Smooth muscle cell (in vitro differentiated cells): ENCODE data around the gene ZFX. TPM values are rescaled to one million over a fixed set of nuclear protein-coding genes. Genes with fewer than 3 reads are reported as not detected.

ENCODE experiments used
- DNase-seq: peaks from one replicate; lab custom pipeline; 2025; ENCODE audit not compliant: unreplicated experiment; lab: John Stamatoyannopoulos, UW
- H2AFZ ChIP-seq: fragments of 200-600 bp; sonication (generic); 2 replicates; pipeline ENCODE4 v1.6.0; 2016; ENCODE audit warnings: antibody characterized with exemption, low read depth, mild to moderate bottlenecking
- H3F3A ChIP-seq: fragments of 200-600 bp; sonication (generic); 2 replicates; pipeline ENCODE4 v1.6.0; 2017; ENCODE audit warnings: antibody characterized with exemption, low read depth
- H3K27ac ChIP-seq: fragments of 200-600 bp; sonication (generic); 2 replicates; pipeline ENCODE4 v1.5.1; 2016; ENCODE audit warnings: low read depth, mild to moderate bottlenecking
- H3K27me3 ChIP-seq: fragments of 200-600 bp; sonication (generic); 2 replicates; pipeline ENCODE4 v1.6.1; 2016; ENCODE audit warnings: low read depth, mild to moderate bottlenecking
- H3K36me3 ChIP-seq: fragments of 200-600 bp; sonication (generic); 2 replicates; pipeline ENCODE4 v1.5.1; 2016; ENCODE audit warnings: low read depth
- H3K4me1 ChIP-seq: fragments of 200-600 bp; sonication (generic); 2 replicates; pipeline ENCODE4 v1.5.1; 2016; ENCODE audit warnings: low read depth
- H3K4me2 ChIP-seq: fragments of 200-600 bp; sonication (generic); 2 replicates; pipeline ENCODE4 v1.6.0; 2016; ENCODE audit warnings: mild to moderate bottlenecking
- H3K4me3 ChIP-seq: fragments of 200-600 bp; sonication (generic); 2 replicates; pipeline ENCODE4 v1.5.1; 2016; ENCODE audit warnings: mild to moderate bottlenecking
- H3K79me2 ChIP-seq: fragments of 200-600 bp; sonication (generic); 2 replicates; pipeline ENCODE4 v1.6.0; 2016; ENCODE audit warnings: low read depth, mild to moderate bottlenecking
- H3K9ac ChIP-seq: fragments of 200-600 bp; sonication (generic); 2 replicates; pipeline ENCODE4 v1.6.0; 2016; ENCODE audit warnings: low read depth
- H3K9me3 ChIP-seq: fragments of 200-600 bp; sonication (generic); replicated peaks from 2 replicates; pipeline ENCODE4 v1.5.1; 2016; ENCODE audit warnings: low read depth
- H4K20me1 ChIP-seq: fragments of 200-600 bp; sonication (generic); 2 replicates; pipeline ENCODE4 v1.6.0; 2016; ENCODE audit warnings: low read depth
- WGBS: methylation state at CpG from one replicate; pipeline ENCODE4 v1.1.7; 2016; ENCODE audit warnings: low lambda C conversion rate; 5-methylcytosine and 5-hydroxymethylcytosine counted together
- polyA plus RNA-seq: library from polyadenylated mRNA; unstranded; fragments of >200 nt; fragmentation: Nextera tagmentation; extraction: Ambion mirVana; gene quantifications from 2 replicates; pipeline ENCODE4 v1.2.1, GENCODE V29; 2016
- total RNA-seq: library from RNA; depleted of rRNA; stranded (reverse); fragments of >200 nt; gene quantifications from 2 replicates; pipeline ENCODE4 v1.2.3, GENCODE V29; 2014
- TF ChIP-seq, protein P1 (sequence below): fragments of 200-600 bp; sonication (generic); IDR thresholded peaks from 2 replicates; pipeline ENCODE4 v1.5.1; 2017; ENCODE audit warnings: borderline replicate concordance, mild to moderate bottlenecking, antibody characterized with exemption; ENCODE audit not compliant: insufficient read depth, poor library complexity, severe bottlenecking

The ZFX gene
- total and polyA plus RNA-seq, 2 experiments from 2014 or later, result 17.1 to 52.9 TPM

DNA sequence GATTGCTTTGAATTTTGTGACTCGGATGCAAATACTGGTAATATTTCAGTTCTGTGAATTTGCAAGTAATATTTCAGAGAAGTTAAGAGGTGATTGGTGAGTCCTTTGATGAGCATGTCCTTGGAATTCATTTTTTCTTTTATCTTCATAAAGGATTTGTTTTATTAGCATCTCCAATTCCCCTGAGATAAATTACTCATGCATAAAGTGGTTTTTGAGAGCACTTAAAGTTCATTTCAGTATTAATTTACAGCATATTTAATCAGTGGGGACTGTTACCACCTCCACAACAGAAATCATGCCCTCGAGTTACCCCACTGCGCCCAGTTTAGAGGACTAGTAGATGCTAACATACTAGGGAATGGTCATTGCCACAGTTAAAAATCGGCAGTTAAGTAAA, 65.0 kb downstream of the ZFX start:
- Histone ChIP-seq H3F3A (no peaks in the 10 kb centered on the region), H3K9me3 (no peaks in the 10 kb centered on the region), H3K79me2 (peaks cover 7% of the 10 kb centered on the region), H3K4me2 (no peak overlapping the region), H4K20me1 (peaks cover 17% of the 10 kb centered on the region), H3K4me1 (no peaks in the 10 kb centered on the region), H2AFZ (no peak overlapping the region), H3K27me3 (no peaks in the 10 kb centered on the region), H3K9ac (no peak overlapping the region), H3K4me3 (no peak overlapping the region), H3K27ac (no peak overlapping the region), H3K36me3 (peaks cover 16% of the 10 kb centered on the region)
- DNase-seq, result no peak
- TF ChIP-seq, protein P1, sequence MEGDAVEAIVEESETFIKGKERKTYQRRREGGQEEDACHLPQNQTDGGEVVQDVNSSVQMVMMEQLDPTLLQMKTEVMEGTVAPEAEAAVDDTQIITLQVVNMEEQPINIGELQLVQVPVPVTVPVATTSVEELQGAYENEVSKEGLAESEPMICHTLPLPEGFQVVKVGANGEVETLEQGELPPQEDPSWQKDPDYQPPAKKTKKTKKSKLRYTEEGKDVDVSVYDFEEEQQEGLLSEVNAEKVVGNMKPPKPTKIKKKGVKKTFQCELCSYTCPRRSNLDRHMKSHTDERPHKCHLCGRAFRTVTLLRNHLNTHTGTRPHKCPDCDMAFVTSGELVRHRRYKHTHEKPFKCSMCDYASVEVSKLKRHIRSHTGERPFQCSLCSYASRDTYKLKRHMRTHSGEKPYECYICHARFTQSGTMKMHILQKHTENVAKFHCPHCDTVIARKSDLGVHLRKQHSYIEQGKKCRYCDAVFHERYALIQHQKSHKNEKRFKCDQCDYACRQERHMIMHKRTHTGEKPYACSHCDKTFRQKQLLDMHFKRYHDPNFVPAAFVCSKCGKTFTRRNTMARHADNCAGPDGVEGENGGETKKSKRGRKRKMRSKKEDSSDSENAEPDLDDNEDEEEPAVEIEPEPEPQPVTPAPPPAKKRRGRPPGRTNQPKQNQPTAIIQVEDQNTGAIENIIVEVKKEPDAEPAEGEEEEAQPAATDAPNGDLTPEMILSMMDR, result no peak
- 97% methylated on average over 4 of the region's 4 CpGs for WGBS

DNA sequence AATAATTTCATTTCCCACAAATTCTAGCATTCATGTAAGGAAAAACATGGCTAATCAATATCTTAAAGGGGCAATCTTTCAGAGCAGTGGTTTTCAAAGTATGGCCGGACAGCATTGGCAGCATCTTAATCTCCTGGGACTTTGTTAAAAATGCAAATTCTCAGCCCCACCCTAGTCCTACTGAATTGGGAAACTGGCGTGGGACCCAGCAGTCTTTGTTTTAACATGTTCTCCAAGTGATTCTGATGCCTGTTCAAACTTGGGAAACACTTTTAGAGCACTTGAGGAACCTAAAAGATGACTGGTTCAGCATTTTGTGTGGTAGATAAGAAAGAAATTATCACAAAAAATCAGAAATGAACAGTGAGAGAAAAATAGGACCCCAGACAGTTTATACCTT, 65.7 kb downstream of the ZFX start:
- H3K36me3 ChIP-seq, result peaks cover 10% of the 10 kb centered on the region
- H4K20me1 ChIP-seq, result peaks cover 17% of the 10 kb centered on the region
- no peak overlapping the region for H3K9ac ChIP-seq
- H3K9me3 ChIP-seq, result no peaks in the 10 kb centered on the region
- H3K27ac ChIP-seq, result no peak overlapping the region
- H3K4me3 ChIP-seq, result no peak overlapping the region
- H2AFZ ChIP-seq, result no peak overlapping the region
- TF ChIP-seq, protein P1, result no peak
- no peak for DNase-seq
- H3K4me1 ChIP-seq, result no peaks in the 10 kb centered on the region
- WGBS, result 89% methylated on average over 2 of the region's 2 CpGs
- peaks cover 7% of the 10 kb centered on the region for H3K79me2 ChIP-seq
- no peak overlapping the region for H3K4me2 ChIP-seq
- no peaks in the 10 kb centered on the region for H3K27me3 ChIP-seq
- no peaks in the 10 kb centered on the region for H3F3A ChIP-seq

DNA sequence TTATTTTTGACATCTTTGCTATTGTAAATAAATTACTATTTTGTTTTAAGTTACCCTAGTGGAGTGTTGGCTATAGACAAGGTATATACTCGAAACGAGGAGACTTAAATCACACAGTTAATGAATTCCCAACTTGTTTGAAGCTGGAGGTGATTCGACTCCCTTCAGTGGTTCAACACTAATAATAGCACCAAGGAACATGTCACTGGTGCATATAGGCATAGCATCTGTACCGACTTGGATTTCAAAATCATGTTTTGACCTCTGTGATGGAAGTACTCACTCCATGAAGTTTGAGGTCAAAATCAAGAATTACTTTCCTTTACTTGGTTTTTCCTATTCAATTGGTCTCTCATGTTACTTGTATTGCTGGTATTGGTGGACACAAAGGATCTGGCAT, 66.5 kb downstream of the ZFX start:
- Histone ChIP-seq H3F3A (peaks cover 6% of the 10 kb centered on the region), H3K4me1 (no peaks in the 10 kb centered on the region), H3K9ac (no peak overlapping the region), H3K9me3 (no peaks in the 10 kb centered on the region), H3K27me3 (no peaks in the 10 kb centered on the region), H4K20me1 (peaks cover 17% of the 10 kb centered on the region), H3K36me3 (peaks cover 3% of the 10 kb centered on the region), H3K4me3 (no peak overlapping the region), H3K27ac (no peak overlapping the region), H2AFZ (no peak overlapping the region), H3K4me2 (no peak overlapping the region), H3K79me2 (peaks cover 7% of the 10 kb centered on the region)
- 98% methylated on average over 4 of the region's 4 CpGs for WGBS
- TF ChIP-seq, protein P1, result no peak
- DNase-seq, result no peak

DNA sequence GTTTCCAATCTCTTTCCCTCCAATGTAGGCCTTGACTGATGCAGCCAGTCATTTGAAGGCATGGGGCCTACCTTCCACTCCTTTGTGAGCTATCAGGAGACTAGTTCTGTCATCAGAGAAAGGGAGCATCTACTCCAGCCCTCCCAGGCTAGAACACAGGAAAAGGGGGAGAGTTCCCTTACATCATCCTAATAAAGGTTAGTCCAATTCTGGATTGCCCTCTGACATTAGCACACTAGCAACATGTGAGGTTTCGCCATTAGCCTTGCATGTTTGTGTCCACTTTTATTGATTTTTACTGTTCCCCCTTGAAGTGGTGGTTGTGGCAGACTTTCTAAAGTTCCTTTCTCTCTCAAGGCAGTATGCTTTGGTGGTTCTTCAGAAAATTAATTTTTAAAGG, 67.3 kb downstream of the ZFX start:
- no peaks in the 10 kb centered on the region for H3K36me3 ChIP-seq
- peaks cover 15% of the 10 kb centered on the region for H4K20me1 ChIP-seq
- TF ChIP-seq, protein P1, result no peak
- DNase-seq, result no peak
- no peak overlapping the region for H3K4me2 ChIP-seq
- peaks cover under 1% of the 10 kb centered on the region for H3K79me2 ChIP-seq
- no peak overlapping the region for H2AFZ ChIP-seq
- H3K4me3 ChIP-seq, result no peak overlapping the region
- H3K9me3 ChIP-seq, result no peaks in the 10 kb centered on the region
- no peaks in the 10 kb centered on the region for H3K27me3 ChIP-seq
- 100% methylated on average over 1 of the region's 1 CpG for WGBS
- no peak overlapping the region for H3K27ac ChIP-seq
- H3F3A ChIP-seq, result peaks cover 7% of the 10 kb centered on the region
- H3K4me1 ChIP-seq, result no peaks in the 10 kb centered on the region
- H3K9ac ChIP-seq, result no peak overlapping the region
